Small intestine (tissue), 7 donors: ENCODE measurements around the gene ANKS1B. TPM values are rescaled to one million over a fixed set of nuclear protein-coding genes. Genes with fewer than 3 reads are reported as not detected.
"Not testable (repeated sequence)": the region's sequence is repeated elsewhere in the genome, so short reads cannot be mapped to it uniquely, and the experiment has no call there.

Source experiments
- DNase-seq, 2 donors: peaks; one replicate each; pipeline versions ENCODE4 v3.0.0 to v3.0.0-alpha.2; 2013
- FAIRE-seq: peaks from 2 replicates; lab custom pipeline; 2012; peaks lifted over from hg19 to GRCh38; lab: Jason Lieb, UNC
- H3K27ac ChIP-seq, 3 donors: one replicate each; pipeline ENCODE4 v1.5.1; 2013; ENCODE audit warnings: low read length in 2 of 3, mild to moderate bottlenecking in 2 of 3, control low read depth in 1 of 3, inconsistent platforms in 1 of 3, low read depth in 1 of 3, moderate library complexity in 1 of 3
- H3K27me3 ChIP-seq, 3 donors: one replicate each; pipeline ENCODE4 v1.6.1; 2013; ENCODE audit warnings: low read length in 3 of 3, inconsistent platforms in 1 of 3; ENCODE audit not compliant: control insufficient read depth in 3 of 3, insufficient read depth in 3 of 3
- H3K36me3 ChIP-seq, 3 donors: one replicate each; pipeline ENCODE4 v1.6.1; 2013; ENCODE audit warnings: low read length in 3 of 3, inconsistent platforms in 1 of 3, low read depth in 1 of 3, mild to moderate bottlenecking in 1 of 3, moderate library complexity in 1 of 3; ENCODE audit not compliant: control insufficient read depth in 3 of 3, insufficient read depth in 2 of 3
- H3K4me1 ChIP-seq, 3 donors: one replicate each; pipeline ENCODE4 v1.6.1; 2013; ENCODE audit warnings: low read length in 2 of 3, inconsistent platforms in 1 of 3, low read depth in 1 of 3, mild to moderate bottlenecking in 1 of 3, moderate library complexity in 1 of 3; ENCODE audit not compliant: control insufficient read depth in 3 of 3, insufficient read depth in 2 of 3
- H3K4me3 ChIP-seq, 3 donors: one replicate each; pipeline ENCODE4 v1.5.1; 2013; ENCODE audit warnings: low read length in 3 of 3, control low read depth in 1 of 3, inconsistent platforms in 1 of 3, low read depth in 1 of 3, mild to moderate bottlenecking in 1 of 3, moderate library complexity in 1 of 3
- H3K9me3 ChIP-seq, 2 donors: one replicate each; pipeline ENCODE4 v1.6.1; 2013; ENCODE audit warnings: low read depth in 1 of 2, low read length in 1 of 2; ENCODE audit not compliant: control insufficient read depth in 2 of 2, insufficient read depth in 1 of 2
- WGBS, 3 donors: extraction: QIAGEN DNeasy Blood & Tissue Kit; methylation state at CpG; one replicate each; pipeline ENCODE4 v1.1.7; 2013; 5-methylcytosine and 5-hydroxymethylcytosine counted together
- polyA plus RNA-seq, 4 donors: library from polyadenylated mRNA; stranded (reverse) in 3 of 4; unstranded in 1 of 4; fragments of 200-250 nt in 3 of 4; fragments of 120-200 nt in 1 of 4; gene quantifications; one replicate each; pipeline versions ENCODE4 v1.2.1 to v1.2.3, GENCODE V29; 2013
- donor health status: healthy with polysubstance abuse.
- donor health status: control.
- donor health status: control.
- donor health status: Bipolar disorder and iron deficiency.
- donor health status: healthy.

ANKS1B gene
- polyA plus RNA-seq, 4 donors: 0.44 to 0.72 TPM; not detected in 2

- 67 to 77% (median 72%) methylated on average over 4 of the region's 4 CpGs for WGBS, 3 donors
- FAIRE-seq (no peak), DNase-seq (no peak)
- H3K27me3 ChIP-seq: no peaks in the 10 kb centered on the region
- H3K9me3 ChIP-seq: peaks cover 0 to 3% of the 10 kb centered on the region in 2 donors
- H3K27ac ChIP-seq: no peak overlapping the region
- no peaks in the 10 kb centered on the region for H3K36me3 ChIP-seq
- no peaks in the 10 kb centered on the region for H3K4me1 ChIP-seq
- no peak overlapping the region for H3K4me3 ChIP-seq
These were observed 304.5 kb downstream of the ANKS1B start for GRCh38 chr12:99680276-99680675.

- H3K27ac ChIP-seq: no peak overlapping the region
- no peak overlapping the region for H3K4me3 ChIP-seq
- DNase-seq (no peak), FAIRE-seq (no peak)
- H3K27me3 ChIP-seq: no peaks in the 10 kb centered on the region
- 61 to 82% (median 64%) methylated on average over 1 of the region's 1 CpG for WGBS, 3 donors
- no peaks in the 10 kb centered on the region for H3K9me3 ChIP-seq
- H3K36me3 ChIP-seq: no peaks in the 10 kb centered on the region
- no peaks in the 10 kb centered on the region for H3K4me1 ChIP-seq
These were observed 314.1 kb downstream of the ANKS1B start for GRCh38 chr12:99670635-99671034.

- H3K9me3 ChIP-seq: no peaks in the 10 kb centered on the region
- H3K36me3 ChIP-seq: no peaks in the 10 kb centered on the region
- H3K4me1 ChIP-seq: no peaks in the 10 kb centered on the region
- no peaks in the 10 kb centered on the region for H3K27me3 ChIP-seq
- 79 to 88% (median 87%) methylated on average over 1 of the region's 1 CpG for WGBS, 3 donors
- no peak overlapping the region for H3K27ac ChIP-seq
- DNase-seq (no peak), FAIRE-seq (no peak)
- H3K4me3 ChIP-seq: no peak overlapping the region
These were observed 325.9 kb downstream of the ANKS1B start for GRCh38 chr12:99658671-99659349.

GRCh38 chr12:99649551-99649950 is 335.2 kb downstream of the ANKS1B start:
- Histone ChIP-seq H3K36me3 (no peaks in the 10 kb centered on the region), H3K4me1 (no peaks in the 10 kb centered on the region), H3K9me3 (no peaks in the 10 kb centered on the region), H3K27me3 (no peaks in the 10 kb centered on the region), H3K27ac (no peak overlapping the region), H3K4me3 (no peak overlapping the region)
- DNase-seq (no peak), FAIRE-seq (no peak)
- WGBS, 3 donors: 32 to 58% (median 56%) methylated on average over 1 of the region's 1 CpG

- H3K27ac ChIP-seq: no peak overlapping the region
- DNase-seq: no peak
- no peak overlapping the region for H3K4me3 ChIP-seq
- no peaks in the 10 kb centered on the region for H3K4me1 ChIP-seq
- H3K27me3 ChIP-seq: no peaks in the 10 kb centered on the region
- FAIRE-seq: no peak
- H3K36me3 ChIP-seq: no peaks in the 10 kb centered on the region
- H3K9me3 ChIP-seq: no peaks in the 10 kb centered on the region
- WGBS, 3 donors: 87 to 92% (median 92%) methylated on average over 14 of the region's 14 CpGs
These were observed 336.6 kb downstream of the ANKS1B start for GRCh38 chr12:99648183-99648582.

- DNase-seq (no peak), FAIRE-seq (no peak)
- H3K9me3 ChIP-seq: no peaks in the 10 kb centered on the region
- 76 to 84% (median 79%) methylated on average over 4 of the region's 4 CpGs for WGBS, 3 donors
- no peaks in the 10 kb centered on the region for H3K36me3 ChIP-seq
- H3K4me3 ChIP-seq: no peak within 1 kb of the TSS
- H3K27me3 ChIP-seq: no peaks in the 10 kb centered on the region
- no peak within 1 kb of the TSS for H3K27ac ChIP-seq
- H3K4me1 ChIP-seq: no peaks in the 10 kb centered on the region
These were observed 337.3 kb downstream of the ANKS1B start, which contains the start of gene GARIN6 for GRCh38 chr12:99647453-99647852. TSS of gene GARIN6 (plus strand) at chr12:99647753. CDS start at chr12:99648175, 422 bp downstream.

- no peak overlapping the region for H3K27ac ChIP-seq
- no peaks in the 10 kb centered on the region for H3K27me3 ChIP-seq
- H3K9me3 ChIP-seq: no peaks in the 10 kb centered on the region
- WGBS, 3 donors: 86 to 92% (median 86%) methylated on average over 2 of the region's 2 CpGs
- H3K36me3 ChIP-seq: no peaks in the 10 kb centered on the region
- no peaks in the 10 kb centered on the region for H3K4me1 ChIP-seq
- H3K4me3 ChIP-seq: no peak overlapping the region
- no peak for FAIRE-seq
- no peak for DNase-seq
These were observed 340.1 kb downstream of the ANKS1B start for GRCh38 chr12:99644629-99645028.

GRCh38 chr12:99627459-99627858 is 357.3 kb downstream of the ANKS1B start:
- no peaks in the 10 kb centered on the region for H3K4me1 ChIP-seq
- no peak overlapping the region for H3K4me3 ChIP-seq
- FAIRE-seq: no peak
- H3K27me3 ChIP-seq: no peaks in the 10 kb centered on the region
- WGBS, 3 donors: 55 to 67% (median 64%) methylated on average over 2 of the region's 2 CpGs
- H3K9me3 ChIP-seq: no peaks in the 10 kb centered on the region
- H3K36me3 ChIP-seq: no peaks in the 10 kb centered on the region
- no peak overlapping the region for H3K27ac ChIP-seq
- DNase-seq: no peak

GRCh38 chr12:99624591-99624990 is 360.1 kb downstream of the ANKS1B start:
- H3K4me1 ChIP-seq, H3K36me3 ChIP-seq, H3K27ac ChIP-seq, H3K9me3 ChIP-seq, H3K27me3 ChIP-seq, FAIRE-seq, DNase-seq, H3K4me3 ChIP-seq: not testable (repeated sequence)
- 85 to 91% (median 91%) methylated on average over 2 of the region's 2 CpGs for WGBS, 3 donors
